GM12864 (cell line): ENCODE results near the gene DZIP1L.
"Not testable (repeated sequence)": the region's sequence is repeated elsewhere in the genome, so short reads cannot be mapped to it uniquely, and the experiment has no call there.

Experiments used
- DNase-seq: peaks from one replicate; pipeline ENCODE4 v3.0.0-alpha.2; 2011; ENCODE audit warnings: low read depth
- H3K4me3 ChIP-seq: 2 replicates; pipeline ENCODE4 v1.5.1; 2011; ENCODE audit warnings: mild to moderate bottlenecking, low read depth, low read length, control low read depth
- TF ChIP-seq, protein P1 (sequence below): IDR thresholded peaks from 2 replicates; pipeline ENCODE4 v1.5.1; 2011; ENCODE audit warnings: low read depth, mild to moderate bottlenecking, moderate library complexity, low read length, control low read depth, inconsistent platforms; ENCODE audit errors: missing control alignments

DZIP1L gene, protein sequence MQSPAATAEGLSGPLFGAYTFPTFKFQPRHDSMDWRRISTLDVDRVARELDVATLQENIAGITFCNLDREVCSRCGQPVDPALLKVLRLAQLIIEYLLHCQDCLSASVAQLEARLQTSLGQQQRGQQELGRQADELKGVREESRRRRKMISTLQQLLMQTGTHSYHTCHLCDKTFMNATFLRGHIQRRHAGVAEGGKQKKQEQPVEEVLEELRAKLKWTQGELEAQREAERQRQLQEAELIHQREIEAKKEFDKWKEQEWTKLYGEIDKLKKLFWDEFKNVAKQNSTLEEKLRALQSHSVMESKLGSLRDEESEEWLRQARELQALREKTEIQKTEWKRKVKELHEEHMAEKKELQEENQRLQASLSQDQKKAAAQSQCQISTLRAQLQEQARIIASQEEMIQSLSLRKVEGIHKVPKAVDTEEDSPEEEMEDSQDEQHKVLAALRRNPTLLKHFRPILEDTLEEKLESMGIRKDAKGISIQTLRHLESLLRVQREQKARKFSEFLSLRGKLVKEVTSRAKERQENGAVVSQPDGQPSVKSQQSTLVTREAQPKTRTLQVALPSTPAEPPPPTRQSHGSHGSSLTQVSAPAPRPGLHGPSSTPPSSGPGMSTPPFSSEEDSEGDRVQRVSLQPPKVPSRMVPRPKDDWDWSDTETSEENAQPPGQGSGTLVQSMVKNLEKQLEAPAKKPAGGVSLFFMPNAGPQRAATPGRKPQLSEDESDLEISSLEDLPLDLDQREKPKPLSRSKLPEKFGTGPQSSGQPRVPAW

DNA sequence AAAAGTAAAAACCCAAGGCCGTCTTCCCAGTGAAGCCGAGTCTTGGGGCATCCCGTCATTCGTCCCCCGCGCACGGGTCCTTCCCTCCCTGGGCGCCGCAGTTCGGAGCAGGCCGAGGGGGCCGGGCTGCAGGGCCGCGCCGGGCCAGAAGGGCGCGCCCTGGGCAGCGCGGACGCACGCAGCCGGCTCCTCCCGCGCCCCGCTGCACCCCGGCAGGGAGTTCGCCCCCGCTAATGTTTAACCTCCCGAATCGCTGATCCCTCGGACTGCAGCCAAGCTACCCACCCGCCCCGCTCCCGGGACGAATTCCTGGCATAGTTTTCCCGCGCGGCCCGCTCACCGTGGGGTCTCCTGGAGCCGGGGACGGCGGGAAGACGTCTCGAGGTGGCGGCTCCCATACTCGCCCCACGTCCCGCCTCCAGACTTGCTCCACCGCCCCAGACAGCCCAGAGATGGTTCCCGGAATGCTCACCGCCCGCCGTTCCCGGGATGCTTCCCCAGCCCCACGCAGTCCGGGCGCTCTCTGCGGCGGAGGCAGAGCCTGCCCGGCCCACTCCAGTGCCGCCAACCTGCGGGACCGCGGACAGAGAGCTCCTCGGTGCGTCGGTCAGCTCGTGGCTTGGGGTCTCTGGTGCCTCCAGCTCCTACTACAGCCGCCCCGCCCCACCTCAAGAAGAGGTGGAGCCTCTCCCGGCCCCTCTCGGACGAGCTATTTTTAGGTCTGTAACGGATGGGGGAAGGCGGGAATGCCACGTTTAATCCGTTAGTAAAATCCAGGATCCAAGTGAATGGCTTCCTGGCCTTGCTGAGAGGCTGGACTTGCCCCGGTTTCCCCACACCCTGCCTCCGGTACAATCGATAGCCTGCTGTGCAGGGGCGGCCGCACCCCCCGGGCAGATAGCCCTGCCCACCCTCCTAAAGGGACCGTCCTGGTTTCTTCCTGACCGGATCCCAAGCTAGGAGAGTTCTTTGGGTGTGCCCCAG lies at the start of gene DZIP1L:
Gene DZIP1L (minus strand): TSS at position 621 of the 984 bp plus-strand sequence. CDS start 11,637 bp downstream, outside the sequence.
- no peak for DNase-seq
- TF ChIP-seq, protein P1, sequence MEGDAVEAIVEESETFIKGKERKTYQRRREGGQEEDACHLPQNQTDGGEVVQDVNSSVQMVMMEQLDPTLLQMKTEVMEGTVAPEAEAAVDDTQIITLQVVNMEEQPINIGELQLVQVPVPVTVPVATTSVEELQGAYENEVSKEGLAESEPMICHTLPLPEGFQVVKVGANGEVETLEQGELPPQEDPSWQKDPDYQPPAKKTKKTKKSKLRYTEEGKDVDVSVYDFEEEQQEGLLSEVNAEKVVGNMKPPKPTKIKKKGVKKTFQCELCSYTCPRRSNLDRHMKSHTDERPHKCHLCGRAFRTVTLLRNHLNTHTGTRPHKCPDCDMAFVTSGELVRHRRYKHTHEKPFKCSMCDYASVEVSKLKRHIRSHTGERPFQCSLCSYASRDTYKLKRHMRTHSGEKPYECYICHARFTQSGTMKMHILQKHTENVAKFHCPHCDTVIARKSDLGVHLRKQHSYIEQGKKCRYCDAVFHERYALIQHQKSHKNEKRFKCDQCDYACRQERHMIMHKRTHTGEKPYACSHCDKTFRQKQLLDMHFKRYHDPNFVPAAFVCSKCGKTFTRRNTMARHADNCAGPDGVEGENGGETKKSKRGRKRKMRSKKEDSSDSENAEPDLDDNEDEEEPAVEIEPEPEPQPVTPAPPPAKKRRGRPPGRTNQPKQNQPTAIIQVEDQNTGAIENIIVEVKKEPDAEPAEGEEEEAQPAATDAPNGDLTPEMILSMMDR = peak; percentile 46
- peak within 1 kb of the TSS; percentile 55 for H3K4me3 ChIP-seq

DNA sequence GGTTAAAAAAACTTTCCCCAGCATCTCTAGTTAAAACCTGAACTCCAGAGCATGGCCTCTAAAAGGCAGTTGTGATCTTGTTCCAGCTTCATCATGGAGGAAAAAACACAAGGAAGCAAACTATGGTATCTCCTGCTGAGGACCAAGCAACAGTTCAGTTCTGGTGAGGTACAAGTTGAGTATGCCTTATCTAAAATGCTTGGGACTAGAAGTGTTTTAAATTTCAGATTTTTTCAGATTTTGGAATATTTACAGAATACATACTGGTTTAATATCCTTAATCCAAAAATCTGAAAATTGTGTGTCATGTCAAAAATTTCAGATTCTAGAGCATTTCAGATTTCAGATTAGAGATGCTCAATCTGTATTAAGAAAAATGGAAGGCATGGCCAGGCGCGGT lies 49.7 kb upstream of the DZIP1L start:
- DNase-seq = no peak
- no peak overlapping the region for H3K4me3 ChIP-seq
- TF ChIP-seq, protein P1 = no peak

DNA sequence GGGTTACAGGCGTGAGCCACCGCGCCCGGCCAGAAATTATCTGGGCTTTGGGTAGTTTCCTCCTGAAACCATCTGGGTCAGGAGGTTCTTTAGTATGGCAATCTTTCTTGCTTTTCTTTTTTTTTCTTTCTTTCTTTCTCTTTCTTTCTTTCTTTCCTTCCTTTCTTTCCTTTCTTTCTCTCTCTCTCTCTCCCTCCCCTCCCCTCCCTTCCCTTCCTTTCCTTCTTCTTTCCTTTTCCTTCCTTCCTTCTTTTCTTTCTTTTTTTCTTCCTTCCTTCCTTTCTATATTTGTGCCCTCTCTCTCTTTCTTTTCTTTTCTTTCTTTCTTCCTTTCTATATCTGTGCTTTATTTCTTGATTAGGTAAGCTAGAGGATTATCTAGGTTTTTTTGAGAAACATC lies 42.3 kb upstream of the DZIP1L start:
- TF ChIP-seq, protein P1 = no peak
- H3K4me3 ChIP-seq = no peak overlapping the region
- DNase-seq = no peak

DNA sequence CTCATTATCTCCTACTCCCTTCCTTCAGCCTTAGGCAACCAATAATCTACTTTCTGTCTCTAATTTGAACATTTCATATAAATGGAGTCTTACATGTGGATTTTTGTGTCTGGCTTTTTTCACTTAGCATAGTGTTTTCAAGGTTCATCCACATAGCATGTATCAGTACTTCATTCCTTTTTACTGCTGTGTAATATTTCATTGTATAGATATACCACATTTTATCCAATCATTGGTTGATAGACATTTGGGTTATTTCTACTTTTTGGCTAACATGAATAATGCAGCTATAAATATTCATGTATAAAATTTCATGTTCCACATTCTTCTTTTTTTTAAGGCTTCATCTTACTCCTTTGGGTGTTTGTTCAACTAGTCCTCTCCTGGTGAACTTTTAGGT lies 39.1 kb upstream of the DZIP1L start:
- no peak for DNase-seq
- TF ChIP-seq, protein P1 = no peak
- H3K4me3 ChIP-seq = no peak overlapping the region

DNA sequence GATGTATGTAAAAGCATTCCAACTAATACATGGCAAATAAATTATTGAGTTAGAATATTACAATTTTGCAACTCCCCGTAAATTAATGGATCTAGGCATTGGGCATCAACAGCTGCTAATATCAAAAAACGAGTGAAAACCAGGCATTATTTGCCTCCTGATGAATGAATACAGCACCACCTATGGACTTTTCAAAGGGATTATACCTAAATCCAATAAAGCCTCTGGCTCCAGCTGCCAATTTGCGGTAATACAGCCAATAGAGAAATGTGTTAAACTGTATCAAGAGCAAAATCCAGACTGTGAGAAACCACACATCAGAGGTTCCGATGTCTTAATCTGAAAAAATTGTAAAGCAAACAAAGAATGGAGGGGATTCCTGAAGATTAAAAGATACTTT lies 33.1 kb upstream of the DZIP1L start:
- TF ChIP-seq, protein P1 = no peak

DNA sequence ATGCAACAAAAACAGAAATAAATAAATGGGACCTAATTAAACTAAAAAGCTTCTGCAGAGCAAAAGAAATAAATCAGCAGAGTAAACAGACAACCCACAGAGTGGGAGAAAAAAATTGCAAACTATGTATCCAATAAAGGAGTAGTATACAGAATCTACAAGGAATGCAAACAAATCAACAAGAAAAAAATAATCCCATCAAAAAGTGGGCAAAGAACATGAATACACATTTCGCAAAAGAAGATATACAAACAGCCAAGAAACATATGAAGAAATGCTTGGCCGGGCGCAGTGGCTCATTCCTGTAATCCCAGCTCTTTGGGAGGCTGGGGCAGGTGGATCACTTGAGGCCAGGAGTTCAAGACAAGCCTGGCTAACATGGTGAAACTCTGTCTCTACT lies 26.8 kb upstream of the DZIP1L start:
- not testable (repeated sequence) for DNase-seq, H3K4me3 ChIP-seq

More for the DNA sequence above, 33.1 kb upstream of the DZIP1L start:
- no peak overlapping the region for H3K4me3 ChIP-seq
- no peak for DNase-seq
